Measurements from ENCODE around the gene RAD51B.

Gene RAD51B

GRCh38 chr14:68573722-68574121 lies 754.1 kb downstream of the RAD51B start:
- no peaks in the 10 kb centered on the region for H3K4me1 ChIP-seq
- DNase-seq, result no peak
- H3K9me3 ChIP-seq, result no peaks in the 10 kb centered on the region; the same call in none of the 2 replicates
- no peaks in the 10 kb centered on the region for H3K27me3 ChIP-seq
- no peaks in the 10 kb centered on the region for H3K36me3 ChIP-seq
- H3K4me3 ChIP-seq (ENCODE audit: low read depth, low read length), result no peak overlapping the region
- no peak for TF ChIP-seq CTCF (IDR thresholded peaks at IDR 0.05; ENCODE audit: low read depth, low read length)

GRCh38 chr14:68574461-68574860 lies 754.9 kb downstream of the RAD51B start:
- no peaks in the 10 kb centered on the region; the same call in none of the 2 replicates for H3K9me3 ChIP-seq
- no peak for DNase-seq
- no peak for TF ChIP-seq CTCF (IDR thresholded peaks at IDR 0.05; ENCODE audit: low read depth, low read length)
- no peaks in the 10 kb centered on the region for H3K36me3 ChIP-seq
- H3K4me1 ChIP-seq, result no peaks in the 10 kb centered on the region
- no peak overlapping the region for H3K4me3 ChIP-seq (ENCODE audit: low read depth, low read length)
- H3K27me3 ChIP-seq, result no peaks in the 10 kb centered on the region

GRCh38 chr14:68574906-68575305 lies 755.3 kb downstream of the RAD51B start:
- DNase-seq, result no peak
- no peaks in the 10 kb centered on the region for H3K27me3 ChIP-seq
- no peaks in the 10 kb centered on the region for H3K36me3 ChIP-seq
- no peak for TF ChIP-seq CTCF (IDR thresholded peaks at IDR 0.05; ENCODE audit: low read depth, low read length)
- no peak overlapping the region for H3K4me3 ChIP-seq (ENCODE audit: low read depth, low read length)
- H3K4me1 ChIP-seq, result no peaks in the 10 kb centered on the region
- H3K9me3 ChIP-seq, result no peaks in the 10 kb centered on the region; the same call in none of the 2 replicates

- Histone ChIP-seq H3K9me3 (no peaks in the 10 kb centered on the region; the same call in none of the 2 replicates), H3K36me3 (no peaks in the 10 kb centered on the region), H3K4me3 (ENCODE audit: low read depth, low read length) (no peak overlapping the region), H3K4me1 (no peaks in the 10 kb centered on the region), H3K27me3 (no peaks in the 10 kb centered on the region)
- TF ChIP-seq CTCF (IDR thresholded peaks at IDR 0.05; ENCODE audit: low read depth, low read length), result no peak
- no peak for DNase-seq
These were observed 755.8 kb downstream of the RAD51B start for GRCh38 chr14:68575426-68575825.

GRCh38 chr14:68576031-68576430 lies 756.5 kb downstream of the RAD51B start:
- Histone ChIP-seq H3K27me3 (no peaks in the 10 kb centered on the region), H3K4me1 (no peaks in the 10 kb centered on the region), H3K4me3 (ENCODE audit: low read depth, low read length) (no peak overlapping the region), H3K36me3 (no peaks in the 10 kb centered on the region), H3K9me3 (no peaks in the 10 kb centered on the region; the same call in none of the 2 replicates)
- TF ChIP-seq CTCF (IDR thresholded peaks at IDR 0.05; ENCODE audit: low read depth, low read length), result no peak
- DNase-seq, result no peak

- Histone ChIP-seq H3K36me3 (no peaks in the 10 kb centered on the region), H3K9me3 (no peaks in the 10 kb centered on the region), H3K27me3 (no peaks in the 10 kb centered on the region), H3K4me1 (no peaks in the 10 kb centered on the region), H3K4me3 (ENCODE audit: low read depth, low read length) (no peak overlapping the region)
- TF ChIP-seq CTCF (IDR thresholded peaks at IDR 0.05; ENCODE audit: low read depth, low read length), result no peak
- DNase-seq, result no peak
These were observed 757.1 kb downstream of the RAD51B start for GRCh38 chr14:68576496-68577244.

All from BE2C (cell line).